HFFc6 (cell line): ENCODE results near the gene BAIAP2L2. TPM values are rescaled to one million over a fixed set of nuclear protein-coding genes. Genes with fewer than 3 reads are reported as not detected.

Experiments used
- DNase-seq: peaks from one replicate; pipeline ENCODE4 v3.0.0-alpha.2; 2018
- H3K27ac Mint-ChIP-seq: 2 replicates; pipeline ENCODE4 v1.8.0; 2020; ENCODE audit warnings: mild to moderate bottlenecking, mixed read lengths
- H3K27me3 Mint-ChIP-seq: 2 replicates; pipeline ENCODE4 v1.8.0; 2021; ENCODE audit warnings: mild to moderate bottlenecking, moderate library complexity, mixed read lengths; ENCODE audit not compliant: insufficient read depth
- H3K36me3 Mint-ChIP-seq: 2 replicates; pipeline ENCODE4 v1.8.0; 2021; ENCODE audit warnings: low read depth, mixed read lengths
- H3K4me1 Mint-ChIP-seq: 2 replicates; pipeline ENCODE4 v1.8.0; 2020; ENCODE audit warnings: low read depth, mixed read lengths
- H3K4me3 Mint-ChIP-seq: 2 replicates; pipeline ENCODE4 v1.8.0; 2020; ENCODE audit warnings: mild to moderate bottlenecking, moderate library complexity, mixed read lengths
- H3K9me3 Mint-ChIP-seq: 2 replicates; pipeline ENCODE4 v1.8.0; 2020; ENCODE audit warnings: mild to moderate bottlenecking, mixed read lengths
- total RNA-seq, 6 experiments: library from RNA; stranded (reverse); fragmentation: NEBNext Ultra II Directional; extraction: Animal tissue kit (Norgen Biotek cat#: 25700); gene quantifications; 2 replicates in 1 of 6; 3 replicates in 5 of 6; pipeline ENCODE4 v1.2.3, GENCODE V29; 2021
- TF ChIP-seq, protein P1 (sequence below): fragments of 200-600 bp; sonication (generic); IDR thresholded peaks from 2 replicates; pipeline ENCODE4 v1.5.0; 2021; ENCODE audit warnings: antibody characterized with exemption, mild to moderate bottlenecking

BAIAP2L2 gene
- total RNA-seq, 6 experiments from 2014 or later: 0.08 TPM; not detected in 5

DNA sequence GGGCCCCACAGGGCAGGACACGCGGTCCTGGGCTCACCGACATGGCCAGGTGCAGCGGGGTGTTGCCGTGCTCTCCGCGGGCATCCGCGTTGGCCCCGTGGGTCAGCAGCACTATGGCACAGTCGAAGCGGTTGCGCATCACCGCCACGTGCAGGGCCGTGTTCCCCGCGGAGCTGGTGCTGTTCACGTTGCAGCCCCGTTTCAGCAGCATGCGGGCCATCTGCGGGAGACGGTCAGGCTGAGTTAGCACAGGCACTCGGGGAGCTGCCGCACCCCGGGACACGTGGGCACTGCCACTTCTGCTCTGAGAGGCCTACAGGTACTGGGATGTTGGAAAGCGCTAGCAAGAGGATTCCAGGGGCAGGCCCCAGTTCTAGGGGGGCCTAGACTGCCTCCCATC is 22.3 kb upstream of the BAIAP2L2 start:
- Mint-ChIP-seq H3K9me3 (no peaks in the 10 kb centered on the region), H3K36me3 (peaks cover 6% of the 10 kb centered on the region; the same call in 1 of the 2 replicates), H3K4me3 (no peak overlapping the region), H3K27ac (no peak overlapping the region), H3K27me3 (no peaks in the 10 kb centered on the region; the same call in 1 of the 2 replicates), H3K4me1 (peaks cover 20% of the 10 kb centered on the region)
- no peak for DNase-seq
- TF ChIP-seq, protein P1, sequence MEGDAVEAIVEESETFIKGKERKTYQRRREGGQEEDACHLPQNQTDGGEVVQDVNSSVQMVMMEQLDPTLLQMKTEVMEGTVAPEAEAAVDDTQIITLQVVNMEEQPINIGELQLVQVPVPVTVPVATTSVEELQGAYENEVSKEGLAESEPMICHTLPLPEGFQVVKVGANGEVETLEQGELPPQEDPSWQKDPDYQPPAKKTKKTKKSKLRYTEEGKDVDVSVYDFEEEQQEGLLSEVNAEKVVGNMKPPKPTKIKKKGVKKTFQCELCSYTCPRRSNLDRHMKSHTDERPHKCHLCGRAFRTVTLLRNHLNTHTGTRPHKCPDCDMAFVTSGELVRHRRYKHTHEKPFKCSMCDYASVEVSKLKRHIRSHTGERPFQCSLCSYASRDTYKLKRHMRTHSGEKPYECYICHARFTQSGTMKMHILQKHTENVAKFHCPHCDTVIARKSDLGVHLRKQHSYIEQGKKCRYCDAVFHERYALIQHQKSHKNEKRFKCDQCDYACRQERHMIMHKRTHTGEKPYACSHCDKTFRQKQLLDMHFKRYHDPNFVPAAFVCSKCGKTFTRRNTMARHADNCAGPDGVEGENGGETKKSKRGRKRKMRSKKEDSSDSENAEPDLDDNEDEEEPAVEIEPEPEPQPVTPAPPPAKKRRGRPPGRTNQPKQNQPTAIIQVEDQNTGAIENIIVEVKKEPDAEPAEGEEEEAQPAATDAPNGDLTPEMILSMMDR: no peak

GRCh38 chr22:38132136-38132535 is 21.7 kb upstream of the BAIAP2L2 start:
- Mint-ChIP-seq H3K4me3 (no peak overlapping the region), H3K36me3 (peaks cover 6% of the 10 kb centered on the region; the same call in 1 of the 2 replicates), H3K27me3 (no peaks in the 10 kb centered on the region; the same call in 1 of the 2 replicates), H3K9me3 (no peaks in the 10 kb centered on the region), H3K27ac (no peak overlapping the region), H3K4me1 (peaks cover 20% of the 10 kb centered on the region)
- TF ChIP-seq, protein P1: no peak
- no peak for DNase-seq

- no peak overlapping the region for H3K4me3 Mint-ChIP-seq
- TF ChIP-seq, protein P1: no peak
- no peak overlapping the region for H3K27ac Mint-ChIP-seq
- peaks cover 20% of the 10 kb centered on the region for H3K4me1 Mint-ChIP-seq
- DNase-seq: no peak
- peaks cover 6% of the 10 kb centered on the region; the same call in 1 of the 2 replicates for H3K36me3 Mint-ChIP-seq
- H3K9me3 Mint-ChIP-seq: no peaks in the 10 kb centered on the region
- no peaks in the 10 kb centered on the region; the same call in 1 of the 2 replicates for H3K27me3 Mint-ChIP-seq
Measured at GRCh38 chr22:38131399-38131798, 20.9 kb upstream of the BAIAP2L2 start.

- TF ChIP-seq, protein P1: no peak
- no peak for DNase-seq
- no peaks in the 10 kb centered on the region for H3K9me3 Mint-ChIP-seq
- peaks cover 6% of the 10 kb centered on the region for H3K4me1 Mint-ChIP-seq
- peaks cover 6% of the 10 kb centered on the region; the same call in 1 of the 2 replicates for H3K36me3 Mint-ChIP-seq
- H3K27me3 Mint-ChIP-seq: no peaks in the 10 kb centered on the region; the same call in 1 of the 2 replicates
- H3K27ac Mint-ChIP-seq: no peak overlapping the region
- H3K4me3 Mint-ChIP-seq: no peak overlapping the region
Measured at GRCh38 chr22:38129856-38130255, 19.4 kb upstream of the BAIAP2L2 start.

GRCh38 chr22:38129021-38129420 is 18.5 kb upstream of the BAIAP2L2 start:
- peaks cover 6% of the 10 kb centered on the region for H3K4me1 Mint-ChIP-seq
- no peak for DNase-seq

More at GRCh38 chr22:38129021-38129420, 18.5 kb upstream of the BAIAP2L2 start:
- no peak overlapping the region for H3K27ac Mint-ChIP-seq
- TF ChIP-seq, protein P1: no peak
- H3K36me3 Mint-ChIP-seq: peaks cover 10% of the 10 kb centered on the region; the same call in 1 of the 2 replicates
- no peaks in the 10 kb centered on the region for H3K9me3 Mint-ChIP-seq
- no peak overlapping the region for H3K4me3 Mint-ChIP-seq
- no peaks in the 10 kb centered on the region; the same call in 1 of the 2 replicates for H3K27me3 Mint-ChIP-seq
